D721Med (cell line): Measurements from ENCODE around the gene RTEL1.

Experiments
- DNase-seq: peaks from one replicate; pipeline ENCODE4 v3.0.0; 2011; ENCODE audit warnings: low spot score; ENCODE audit not compliant: insufficient read length
- FAIRE-seq: peaks from 2 replicates; lab custom pipeline; 2011; peaks lifted over from hg19 to GRCh38; lab: Jason Lieb, UNC
- CTCF ChIP-seq: IDR thresholded peaks from 2 replicates; pipeline ENCODE4 v1.5.1; 2012; ENCODE audit warnings: mild to moderate bottlenecking, control low read depth; ENCODE audit not compliant: insufficient read depth; ENCODE audit errors: missing control alignments

The RTEL1 gene

GRCh38 chr20:63732118-63733095 is 74.3 kb downstream of the RTEL1 start:
- no peak for FAIRE-seq
- DNase-seq, result no peak
- TF ChIP-seq CTCF, result no peak

- no peak for FAIRE-seq
- DNase-seq, result no peak
- no peak for TF ChIP-seq CTCF
Observed at GRCh38 chr20:63733117-63733516, 75.0 kb downstream of the RTEL1 start.

- FAIRE-seq (no peak), DNase-seq (no peak)
- TF ChIP-seq CTCF, result no peak
Observed at GRCh38 chr20:63733579-63734081, 75.5 kb downstream of the RTEL1 start.

- DNase-seq (no peak), FAIRE-seq (no peak)
- no peak for TF ChIP-seq CTCF
Observed at GRCh38 chr20:63734111-63734945, 76.2 kb downstream of the RTEL1 start.

GRCh38 chr20:63734946-63735858 is 77.1 kb downstream of the RTEL1 start:
- no peak for DNase-seq
- TF ChIP-seq CTCF, result no peak
- no peak for FAIRE-seq
